ENCODE data around the gene ATF7IP.

DNA sequence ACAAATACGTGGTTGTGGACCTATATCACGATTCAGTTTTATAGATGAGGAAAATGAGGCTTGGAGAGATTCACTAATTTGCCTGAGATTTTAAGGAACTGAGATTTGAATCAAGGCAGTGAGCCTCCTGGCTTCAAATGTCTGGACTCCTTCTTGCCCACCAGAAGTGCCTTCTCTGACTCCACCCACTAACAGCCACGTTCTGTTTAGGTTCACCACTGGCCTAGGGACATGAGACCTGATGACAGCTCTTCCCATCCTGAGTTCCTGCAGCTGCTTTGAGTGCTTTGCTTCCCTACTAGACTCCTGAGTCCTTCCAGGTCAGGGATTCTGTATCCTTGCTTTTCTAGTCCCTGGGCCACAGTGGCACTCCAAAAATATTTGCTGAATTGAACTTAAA lies 145.1 kb downstream of the ATF7IP start:
- TF ChIP-seq POLR2A (IDR thresholded peaks at IDR 0.05): no peak
- no peak for TF ChIP-seq CTCF (IDR thresholded peaks at IDR 0.05)
